ENCODE results near the gene CNPY3. TPM values are rescaled to one million over a fixed set of nuclear protein-coding genes. Genes with fewer than 3 reads are reported as not detected.

The CNPY3 gene
- total RNA-seq, 3 donors from 2014 or later: 18.4 to 30.5 (median 23.5) TPM

DNA sequence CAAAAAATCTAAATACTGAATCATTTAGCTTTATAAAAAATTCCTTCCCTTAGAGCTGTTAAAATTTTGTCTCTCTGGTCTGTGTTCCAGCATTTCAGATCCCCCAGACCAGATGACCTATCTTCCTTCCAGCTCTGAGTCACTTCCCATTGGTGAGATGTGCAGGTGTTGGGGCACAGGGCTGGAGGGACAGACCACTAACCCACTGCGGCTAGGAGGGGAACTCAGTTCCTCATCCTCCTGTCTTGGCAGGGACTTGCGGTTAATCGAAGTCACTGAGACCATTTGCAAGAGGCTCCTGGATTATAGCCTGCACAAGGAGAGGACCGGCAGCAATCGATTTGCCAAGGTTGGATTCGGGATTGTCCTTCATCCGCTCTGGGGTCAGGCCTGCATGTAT lies 6.0 kb downstream of the CNPY3 start:
- intact Hi-C loops (cut with DNase I, micrococcal nuclease): no loop called here
- Histone ChIP-seq H3K9me3 (no peaks in the 10 kb centered on the region), H3K36me3 (ENCODE audit: low read depth) (no peaks in the 10 kb centered on the region), H3K4me3 (no peak overlapping the region), H3K4me1 (ENCODE audit: low read depth) (peaks cover 17% of the 10 kb centered on the region)
- TF ChIP-seq, protein P1, sequence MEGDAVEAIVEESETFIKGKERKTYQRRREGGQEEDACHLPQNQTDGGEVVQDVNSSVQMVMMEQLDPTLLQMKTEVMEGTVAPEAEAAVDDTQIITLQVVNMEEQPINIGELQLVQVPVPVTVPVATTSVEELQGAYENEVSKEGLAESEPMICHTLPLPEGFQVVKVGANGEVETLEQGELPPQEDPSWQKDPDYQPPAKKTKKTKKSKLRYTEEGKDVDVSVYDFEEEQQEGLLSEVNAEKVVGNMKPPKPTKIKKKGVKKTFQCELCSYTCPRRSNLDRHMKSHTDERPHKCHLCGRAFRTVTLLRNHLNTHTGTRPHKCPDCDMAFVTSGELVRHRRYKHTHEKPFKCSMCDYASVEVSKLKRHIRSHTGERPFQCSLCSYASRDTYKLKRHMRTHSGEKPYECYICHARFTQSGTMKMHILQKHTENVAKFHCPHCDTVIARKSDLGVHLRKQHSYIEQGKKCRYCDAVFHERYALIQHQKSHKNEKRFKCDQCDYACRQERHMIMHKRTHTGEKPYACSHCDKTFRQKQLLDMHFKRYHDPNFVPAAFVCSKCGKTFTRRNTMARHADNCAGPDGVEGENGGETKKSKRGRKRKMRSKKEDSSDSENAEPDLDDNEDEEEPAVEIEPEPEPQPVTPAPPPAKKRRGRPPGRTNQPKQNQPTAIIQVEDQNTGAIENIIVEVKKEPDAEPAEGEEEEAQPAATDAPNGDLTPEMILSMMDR (IDR thresholded peaks at IDR 0.05): no peak
- ATAC-seq: no peak
- DNase-seq: no peak

DNA sequence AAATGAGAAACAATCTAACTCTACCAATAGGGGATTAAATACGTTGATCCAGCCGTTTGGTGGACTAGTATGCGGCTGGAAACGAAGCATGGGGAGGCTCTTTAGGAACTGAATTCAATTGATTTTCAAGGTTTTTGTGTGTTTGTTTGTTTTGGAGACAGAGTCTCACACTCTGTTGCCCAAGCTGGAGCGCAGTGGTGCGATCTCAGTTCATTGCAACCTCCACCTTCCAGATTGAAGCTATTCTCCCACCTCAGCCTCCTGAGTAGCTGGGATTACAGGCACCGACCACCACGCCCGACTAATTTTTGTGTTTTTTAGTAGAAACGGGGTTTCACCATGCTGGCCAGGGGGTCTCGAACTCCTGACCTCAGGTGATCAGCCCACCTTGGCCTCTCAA lies 7.1 kb downstream of the CNPY3 start:
- DNase-seq: no peak
- no peaks in the 10 kb centered on the region for H3K9me3 ChIP-seq
- peaks cover 8% of the 10 kb centered on the region for H3K4me1 ChIP-seq (ENCODE audit: low read depth)
- no peak for ATAC-seq
- TF ChIP-seq, protein P1 (IDR thresholded peaks at IDR 0.05): no peak
- intact Hi-C loops (cut with DNase I, micrococcal nuclease): no loop called here
- H3K4me3 ChIP-seq: no peak overlapping the region
- H3K36me3 ChIP-seq (ENCODE audit: low read depth): no peaks in the 10 kb centered on the region

DNA sequence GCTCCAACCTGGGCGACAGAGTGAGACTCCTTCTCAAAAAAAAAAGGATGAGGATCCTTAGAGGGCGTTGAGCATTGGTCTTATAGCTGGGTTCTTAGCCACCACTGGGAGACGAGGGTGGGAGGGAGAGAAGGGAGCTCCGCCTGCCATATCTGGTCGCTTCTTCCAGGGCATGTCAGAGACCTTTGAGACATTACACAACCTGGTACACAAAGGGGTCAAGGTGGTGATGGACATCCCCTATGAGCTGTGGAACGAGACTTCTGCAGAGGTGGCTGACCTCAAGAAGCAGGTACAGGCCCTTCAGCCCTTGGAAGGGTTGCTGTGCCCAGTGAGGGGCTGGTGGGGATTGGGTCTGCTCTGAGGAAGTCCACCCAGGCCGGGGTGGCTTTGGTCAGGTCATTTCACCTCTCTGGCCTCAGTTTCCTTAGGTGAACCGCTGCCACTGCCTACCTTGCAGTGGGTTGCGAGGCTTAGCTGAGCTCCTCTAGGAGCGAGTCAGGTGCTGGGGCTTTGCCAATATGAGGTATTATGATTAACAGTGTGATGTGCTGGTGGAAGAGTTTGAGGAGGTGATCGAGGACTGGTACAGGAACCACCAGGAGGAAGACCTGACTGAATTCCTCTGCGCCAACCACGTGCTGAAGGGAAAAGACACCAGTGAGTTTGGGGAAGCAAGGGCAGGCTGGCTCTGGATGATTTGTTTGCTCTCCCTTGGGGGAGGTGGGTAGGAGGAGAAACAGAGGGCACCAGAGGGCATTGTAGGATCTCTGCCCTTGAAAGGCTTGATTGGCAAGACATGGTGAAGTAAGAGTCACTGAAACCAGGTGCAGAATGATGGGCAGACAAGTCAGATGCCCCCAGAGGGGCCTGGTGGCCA lies 8.5 kb downstream of the CNPY3 start:
- no peaks in the 10 kb centered on the region for H3K9me3 ChIP-seq
- no peaks in the 10 kb centered on the region for H3K36me3 ChIP-seq (ENCODE audit: low read depth)
- H3K4me1 ChIP-seq (ENCODE audit: low read depth): no peaks in the 10 kb centered on the region
- TF ChIP-seq, protein P1 (IDR thresholded peaks at IDR 0.05): no peak
- ATAC-seq: no peak
- DNase-seq: no peak
- intact Hi-C loops (cut with DNase I, micrococcal nuclease): no loop called here
- no peak overlapping the region for H3K4me3 ChIP-seq

DNA sequence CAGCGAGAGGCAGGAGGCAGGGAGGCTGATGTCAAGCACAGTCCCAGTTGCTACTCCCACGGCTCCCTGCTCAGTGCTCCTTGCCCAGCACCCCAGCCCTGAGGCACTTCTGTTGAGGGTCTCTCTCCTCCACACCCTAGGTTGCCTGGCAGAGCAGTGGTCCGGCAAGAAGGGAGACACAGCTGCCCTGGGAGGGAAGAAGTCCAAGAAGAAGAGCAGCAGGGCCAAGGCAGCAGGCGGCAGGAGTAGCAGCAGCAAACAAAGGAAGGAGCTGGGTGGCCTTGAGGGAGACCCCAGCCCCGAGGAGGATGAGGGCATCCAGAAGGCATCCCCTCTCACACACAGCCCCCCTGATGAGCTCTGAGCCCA lies 9.1 kb downstream of the CNPY3 start:
- TF ChIP-seq, protein P1 (IDR thresholded peaks at IDR 0.05): no peak
- no peaks in the 10 kb centered on the region for H3K4me1 ChIP-seq (ENCODE audit: low read depth)
- DNase-seq (no peak), ATAC-seq (no peak)
- H3K9me3 ChIP-seq: no peaks in the 10 kb centered on the region
- intact Hi-C loops (cut with DNase I, micrococcal nuclease): no loop called here
- no peak overlapping the region for H3K4me3 ChIP-seq
- H3K36me3 ChIP-seq (ENCODE audit: low read depth): no peaks in the 10 kb centered on the region

DNA sequence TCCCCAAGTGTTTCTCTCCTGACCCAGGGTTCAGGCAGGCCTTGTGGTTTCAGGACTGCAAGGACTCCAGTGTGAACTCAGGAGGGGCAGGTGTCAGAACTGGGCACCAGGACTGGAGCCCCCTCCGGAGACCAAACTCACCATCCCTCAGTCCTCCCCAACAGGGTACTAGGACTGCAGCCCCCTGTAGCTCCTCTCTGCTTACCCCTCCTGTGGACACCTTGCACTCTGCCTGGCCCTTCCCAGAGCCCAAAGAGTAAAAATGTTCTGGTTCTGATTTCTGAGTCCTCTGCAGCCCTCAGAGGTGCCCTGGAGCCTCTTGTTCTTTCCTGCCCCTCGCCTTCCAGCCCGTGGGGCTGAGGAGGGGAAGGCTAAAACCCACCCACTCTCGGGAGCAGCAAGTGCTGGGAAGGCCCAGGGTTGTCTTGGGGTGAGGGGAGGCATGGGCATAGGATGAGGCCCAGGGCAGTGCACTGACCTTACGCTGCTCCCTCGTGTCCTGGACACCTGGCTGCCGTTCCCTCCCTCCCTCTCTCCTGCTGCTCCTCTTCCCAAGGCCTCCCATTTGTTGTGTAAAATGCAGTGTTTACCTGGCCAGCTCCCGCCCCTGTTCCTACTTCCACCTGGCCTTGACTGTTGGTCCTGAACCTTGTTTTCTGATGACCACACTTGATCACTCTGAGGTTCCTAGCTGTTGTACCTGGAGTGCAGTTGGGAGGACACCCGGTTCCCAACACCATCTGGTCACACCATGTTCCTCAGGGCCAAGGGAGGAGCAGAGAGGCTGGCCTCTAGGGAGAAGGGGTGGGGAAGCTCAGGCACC lies 9.9 kb downstream of the CNPY3 start:
- no peaks in the 10 kb centered on the region for H3K9me3 ChIP-seq
- intact Hi-C loops (cut with DNase I, micrococcal nuclease): no loop called here
- H3K4me1 ChIP-seq (ENCODE audit: low read depth): no peaks in the 10 kb centered on the region
- no peak for DNase-seq
- TF ChIP-seq, protein P1 (IDR thresholded peaks at IDR 0.05): no peak
- ATAC-seq: peak; percentile 75
- no peak overlapping the region for H3K4me3 ChIP-seq
- no peaks in the 10 kb centered on the region for H3K36me3 ChIP-seq (ENCODE audit: low read depth)
